IMR-90 (cell line): Measurements from ENCODE around the gene INTS14. TPM values are rescaled to one million over a fixed set of nuclear protein-coding genes. Genes with fewer than 3 reads are reported as not detected.

ENCODE experiments used
- ATAC-seq: fragments of 200-7000 bp; cut with Tn5 transposase; 2 replicates; pipeline ENCODE4 v1.9.1; 2020; ENCODE audit warnings: low read depth, mild to moderate bottlenecking, moderate library complexity
- BruUV-seq: library from RNA; stranded (reverse); fragments of 400-500 nt; replicated peaks from 2 replicates; lab custom pipeline; 2021; lab: Mats Ljungman, UMichigan
- CTCF ChIA-PET: fragments of 300-600 bp; formaldehyde crosslinking; extraction: SDS; loops from one replicate; lab custom pipeline; 2021; ENCODE audit warnings: antibody characterized with exemption; lab: Yijun Ruan, JAX
- POLR2A ChIA-PET: fragments of 300-600 bp; sonication (Branson Sonifier 250); formaldehyde crosslinking; loops from one replicate; lab custom pipeline; 2022; ENCODE audit warnings: antibody characterized with exemption; ENCODE audit not compliant: unreplicated experiment; lab: Charles Lee
- DNase-seq: peaks from one replicate; pipeline ENCODE4 v3.0.0; 2013
- H2AFZ ChIP-seq: replicated peaks from 2 replicates; pipeline ENCODE3; 2013; ENCODE audit warnings: low read length, mild to moderate bottlenecking; ENCODE audit not compliant: poor library complexity
- H2AK5ac ChIP-seq: 2 replicates; pipeline ENCODE4 v1.6.1; 2013; ENCODE audit warnings: low read depth, low read length, inconsistent platforms
- H2AK9ac ChIP-seq: replicated peaks from 2 replicates; pipeline ENCODE3; 2013; ENCODE audit warnings: mild to moderate bottlenecking, low read depth, low read length, moderate library complexity; ENCODE audit not compliant: poor library complexity
- H2BK120ac ChIP-seq: 2 replicates; pipeline ENCODE4 v1.6.1; 2013; ENCODE audit warnings: low read depth, low read length, inconsistent platforms
- H2BK15ac ChIP-seq: 3 replicates; pipeline ENCODE4 v1.6.1; 2013; ENCODE audit warnings: low read depth, low read length, inconsistent platforms
- H2BK20ac ChIP-seq: 2 replicates; pipeline ENCODE4 v1.6.1; 2013; ENCODE audit warnings: low read depth, mild to moderate bottlenecking, inconsistent platforms, low read length, moderate library complexity
- H2BK5ac ChIP-seq: 2 replicates; pipeline ENCODE4 v1.6.1; 2013; ENCODE audit warnings: mild to moderate bottlenecking, low read depth, low read length, inconsistent platforms; ENCODE audit not compliant: poor library complexity, severe bottlenecking
- H3K14ac ChIP-seq: replicated peaks from 2 replicates; pipeline ENCODE4 v1.6.1; 2013; ENCODE audit warnings: low read depth, low read length, inconsistent platforms
- H3K18ac ChIP-seq: 2 replicates; pipeline ENCODE4 v1.6.1; 2013; ENCODE audit warnings: low read depth, low read length, control low read depth
- H3K23ac ChIP-seq: 2 replicates; pipeline ENCODE4 v1.6.1; 2013; ENCODE audit warnings: low read depth, low read length, inconsistent platforms
- H3K27ac ChIP-seq: 2 replicates; pipeline ENCODE4 v1.5.1; 2013; ENCODE audit warnings: mild to moderate bottlenecking, control low read depth, low read length; ENCODE audit not compliant: insufficient read depth
- H3K27me3 ChIP-seq: 2 replicates; pipeline ENCODE4 v1.6.1; 2013; ENCODE audit warnings: low read length; ENCODE audit not compliant: control insufficient read depth, insufficient read depth
- H3K36me3 ChIP-seq: 2 replicates; pipeline ENCODE4 v1.6.1; 2013; ENCODE audit warnings: low read length, mixed read lengths; ENCODE audit not compliant: control insufficient read depth, insufficient read depth
- H3K4ac ChIP-seq: 2 replicates; pipeline ENCODE4 v1.6.1; 2013; ENCODE audit warnings: low read depth, low read length, inconsistent platforms
- H3K4me1 ChIP-seq: 2 replicates; pipeline ENCODE4 v1.6.1; 2013; ENCODE audit warnings: low read length, mixed read lengths; ENCODE audit not compliant: control insufficient read depth, insufficient read depth
- H3K4me2 ChIP-seq: 2 replicates; pipeline ENCODE4 v1.6.1; 2013; ENCODE audit warnings: low read depth, mild to moderate bottlenecking, control low read depth, low read length, moderate library complexity
- H3K4me3 ChIP-seq: 2 replicates; pipeline ENCODE4 v1.5.1; 2013; ENCODE audit warnings: low read depth, mild to moderate bottlenecking, control low read depth, low read length, moderate library complexity; ENCODE audit not compliant: insufficient read depth
- H3K56ac ChIP-seq: 2 replicates; pipeline ENCODE4 v1.6.1; 2013; ENCODE audit warnings: low read length, inconsistent platforms; ENCODE audit not compliant: insufficient read depth; ENCODE audit errors: extremely low read depth
- H3K79me1 ChIP-seq, 2 experiments: 2 replicates each; pipeline ENCODE4 v1.6.1; 2013; ENCODE audit warnings: low read length in 2 of 2, inconsistent platforms in 1 of 2, low read depth in 1 of 2
- H3K9ac ChIP-seq: 2 replicates; pipeline ENCODE4 v1.6.1; 2013; ENCODE audit warnings: low read depth, low read length, control low read depth
- H3K9me1 ChIP-seq: 2 replicates; pipeline ENCODE4 v1.6.1; 2013; ENCODE audit warnings: low read length, inconsistent platforms; ENCODE audit not compliant: insufficient read depth
- H3K9me3 ChIP-seq: 2 replicates; pipeline ENCODE4 v1.6.1; 2013; ENCODE audit warnings: low read length; ENCODE audit not compliant: control insufficient read depth, insufficient read depth
- H4K20me1 ChIP-seq: 2 replicates; pipeline ENCODE4 v1.6.1; 2013; ENCODE audit warnings: low read length, inconsistent platforms; ENCODE audit not compliant: insufficient read depth
- H4K5ac ChIP-seq: 2 replicates; pipeline ENCODE4 v1.6.1; 2013; ENCODE audit warnings: mild to moderate bottlenecking, low read depth, low read length, control low read depth
- H4K8ac ChIP-seq, 2 experiments: 2 replicates each; pipeline ENCODE4 v1.6.1; 2013; ENCODE audit warnings: low read depth in 2 of 2, low read length in 2 of 2, control low read depth in 1 of 2, inconsistent platforms in 1 of 2
- H4K91ac ChIP-seq: 2 replicates; pipeline ENCODE4 v1.6.1; 2013; ENCODE audit warnings: low read depth, low read length, inconsistent platforms; ENCODE audit not compliant: insufficient read depth
- BHLHE40 ChIP-seq: fragments of 150-350 bp; IDR thresholded peaks from 2 replicates; pipeline ENCODE4 v1.6.1; 2016; ENCODE audit warnings: mild to moderate bottlenecking, low read depth, low read length
- CEBPB ChIP-seq: IDR thresholded peaks from 2 replicates; pipeline ENCODE4 v1.6.1; 2012; ENCODE audit warnings: low read depth, low read length, improper control_type of control experiment
- FOS ChIP-seq: fragments of 150-350 bp; IDR thresholded peaks from 2 replicates; pipeline ENCODE4 v1.6.1; 2016; ENCODE audit warnings: low read depth, low read length
- MXI1 ChIP-seq: IDR thresholded peaks from 2 replicates; pipeline ENCODE4 v1.6.1; 2012; ENCODE audit warnings: low read depth, mild to moderate bottlenecking, low read length, moderate library complexity, borderline replicate concordance
- NFE2L2 ChIP-seq: fragments of 150-350 bp; IDR thresholded peaks from 2 replicates; pipeline ENCODE4 v1.6.1; 2016; ENCODE audit warnings: low read depth, mild to moderate bottlenecking, low read length
- RAD21 ChIP-seq: IDR thresholded peaks from 2 replicates; pipeline ENCODE4 v1.6.1; 2012; ENCODE audit warnings: low read length, improper control_type of control experiment
- WGBS, 2 experiments: methylation state at CpG; one replicate each; pipeline versions ENCODE4 v1.1.5 to v1.1.7; 2013; ENCODE audit warnings: missing lambda C conversion rate in 2 of 2; ENCODE audit not compliant: insufficient read length in 1 of 2; ENCODE audit errors: extremely low coverage in 2 of 2; 5-methylcytosine and 5-hydroxymethylcytosine counted together
- dilution Hi-C: fragments of 300-500 bp; cut with HindIII; formaldehyde crosslinking; loops from one replicate; pipeline ENCODE4 v1.14.3; 2018; ENCODE audit warnings: low sequenced_read_pairs; ENCODE audit not compliant: unreplicated experiment
- in situ Hi-C: fragments of 300-500 bp; cut with MboI; formaldehyde crosslinking; loops from 3 replicates; pipeline ENCODE4 v1.14.3; 2019; ENCODE audit warnings: low sequenced_read_pairs, inconsistent platforms, mixed read lengths
- intact Hi-C: fragments of 100-400 bp; cut with micrococcal nuclease; formaldehyde crosslinking; loops from 2 replicates; pipeline ENCODE4 v1.10.0; 2022
- polyA plus RNA-seq, 3 experiments: library from polyadenylated mRNA; depleted of rRNA; stranded (reverse); fragments of >200 nt; gene quantifications; 2 replicates each; pipeline ENCODE4 v1.2.3, GENCODE V29; 2012; ENCODE audit warnings: low replicate concordance in 1 of 3
- total RNA-seq: library from RNA; depleted of rRNA; stranded (reverse); fragments of >200 nt; gene quantifications from 2 replicates; pipeline ENCODE4 v1.2.3, GENCODE V29; 2012

Gene INTS14
- total and polyA plus RNA-seq, 2 of the 4 experiments (the other 2 are of a cell fraction): 22.9 to 39.5 TPM

DNA sequence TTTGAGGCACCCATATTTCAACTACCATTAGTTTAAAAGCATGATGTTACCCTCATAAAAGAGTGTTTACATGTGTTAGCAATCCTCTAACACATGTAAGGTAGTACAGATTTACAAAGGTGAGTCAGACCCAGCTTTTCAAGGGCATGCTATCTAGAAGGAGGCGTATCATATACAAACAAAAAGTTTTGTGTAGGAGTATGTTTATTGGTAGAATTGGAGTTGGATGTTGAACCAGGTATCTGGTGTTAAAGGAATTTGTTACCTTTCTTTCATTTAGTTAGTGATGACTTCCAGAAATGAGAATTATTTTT, 78.2 kb downstream of the INTS14 start:
- Histone ChIP-seq H3K18ac (no peak overlapping the region), H3K4me2 (peak overlapping the region; percentile 81), H2BK120ac (no peak overlapping the region), H3K9me3 (no peaks in the 10 kb centered on the region), H3K9me1 (peaks cover 31% of the 10 kb centered on the region), H2BK15ac (no peak overlapping the region), H2AFZ (no peak overlapping the region), H3K79me1 (peaks cover 33 to 63% of the 10 kb centered on the region in 2 experiments), H3K14ac (no peak overlapping the region), H2AK5ac (no peak overlapping the region), H3K4me1 (peaks cover 11% of the 10 kb centered on the region), H4K5ac (no peak overlapping the region), H2BK20ac (no peak overlapping the region), H4K20me1 (peaks cover 49% of the 10 kb centered on the region), H3K27me3 (no peaks in the 10 kb centered on the region), H3K23ac (no peak overlapping the region), H3K9ac (no peak overlapping the region), H4K8ac (no peak overlapping the region), H2AK9ac (no peak overlapping the region), H3K27ac (no peak overlapping the region), H4K91ac (no peak overlapping the region), H3K56ac (no peak overlapping the region), H3K4me3 (no peak overlapping the region), H2BK5ac (no peak overlapping the region), H3K4ac (no peak overlapping the region), H3K36me3 (peaks cover 2% of the 10 kb centered on the region; the same call in 1 of the 2 replicates)
- ATAC-seq (peak; percentile 53), DNase-seq (peak; percentile 88)
- in situ Hi-C loops: no loop called here
- TF ChIP-seq MXI1 (peak; percentile 80), FOS (peak; percentile 91), RAD21 (no peak), NFE2L2 (no peak), CEBPB (peak; percentile 48; the same call in 1 of the 2 replicates), BHLHE40 (peak; percentile 9; the same call in 1 of the 2 replicates)
- dilution Hi-C loops: no loop called here
- ChIA-PET CTCF (no interaction called here), POLR2A (no interaction called here)
- BruUV-seq: no TSS peak
- no CpG with 5 or more reads among the region's 1 CpG for WGBS, 2 experiments
- intact Hi-C loops: no loop called here
